Measurements from ENCODE around the gene ARHGAP8. TPM values are rescaled to one million over a fixed set of nuclear protein-coding genes. Genes with fewer than 3 reads are reported as not detected.

ARHGAP8 gene
- total and polyA plus RNA-seq, 10 of the 15 experiments (the other 5 are each of a cell fraction or from before 2014, with no cell fraction given), result 0.33 TPM; not detected in 9

- TF ChIP-seq SMARCA5 (IDR thresholded peaks at IDR 0.05) (no peak), HDGF (IDR thresholded peaks at IDR 0.05) (no peak), GABPA (IDR thresholded peaks at IDR 0.05; ENCODE audit: low read depth) (no peak), SMAD5 (IDR thresholded peaks at IDR 0.05; ENCODE audit: low read depth) (no peak), ZSCAN29 (IDR thresholded peaks at IDR 0.05) (no peak), TAF1 (IDR thresholded peaks at IDR 0.05; ENCODE audit: borderline replicate concordance, low read depth, low read length) (no peak), POLR2A (IDR thresholded peaks at IDR 0.05; ENCODE audit: low read depth, low read length) (no peak), NR2C1 (IDR thresholded peaks at IDR 0.05) (no peak), GATAD2B (conservative IDR thresholded peaks at IDR 0.05; ENCODE audit: low read depth) (no peak)
- TF ChIP-seq, protein P1, sequence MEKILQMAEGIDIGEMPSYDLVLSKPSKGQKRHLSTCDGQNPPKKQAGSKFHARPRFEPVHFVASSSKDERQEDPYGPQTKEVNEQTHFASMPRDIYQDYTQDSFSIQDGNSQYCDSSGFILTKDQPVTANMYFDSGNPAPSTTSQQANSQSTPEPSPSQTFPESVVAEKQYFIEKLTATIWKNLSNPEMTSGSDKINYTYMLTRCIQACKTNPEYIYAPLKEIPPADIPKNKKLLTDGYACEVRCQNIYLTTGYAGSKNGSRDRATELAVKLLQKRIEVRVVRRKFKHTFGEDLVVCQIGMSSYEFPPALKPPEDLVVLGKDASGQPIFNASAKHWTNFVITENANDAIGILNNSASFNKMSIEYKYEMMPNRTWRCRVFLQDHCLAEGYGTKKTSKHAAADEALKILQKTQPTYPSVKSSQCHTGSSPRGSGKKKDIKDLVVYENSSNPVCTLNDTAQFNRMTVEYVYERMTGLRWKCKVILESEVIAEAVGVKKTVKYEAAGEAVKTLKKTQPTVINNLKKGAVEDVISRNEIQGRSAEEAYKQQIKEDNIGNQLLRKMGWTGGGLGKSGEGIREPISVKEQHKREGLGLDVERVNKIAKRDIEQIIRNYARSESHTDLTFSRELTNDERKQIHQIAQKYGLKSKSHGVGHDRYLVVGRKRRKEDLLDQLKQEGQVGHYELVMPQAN (conservative IDR thresholded peaks at IDR 0.05), result no peak
These were observed 63.0 kb downstream of the ARHGAP8 start (continued) for GRCh38 chr22:44815099-44816070.

DNA sequence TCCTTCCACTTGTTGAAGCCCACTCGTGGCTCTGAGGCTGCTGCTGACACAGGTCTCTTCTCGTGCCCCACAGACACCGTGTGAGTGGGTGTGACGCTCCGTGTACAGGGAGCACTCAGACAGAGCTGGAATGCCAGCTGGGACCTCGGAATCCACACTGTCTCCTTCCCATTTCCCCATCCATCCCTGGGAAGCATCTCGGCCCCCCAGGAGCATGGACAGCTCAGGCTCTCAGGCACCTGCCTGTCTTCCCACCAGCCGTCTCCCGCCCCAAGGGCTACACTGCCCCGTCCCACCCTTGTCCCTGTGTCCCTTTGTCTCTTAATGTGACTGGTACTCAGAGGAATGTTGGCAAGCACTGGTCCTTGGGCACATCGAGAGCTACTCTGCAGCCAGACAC, 63.8 kb downstream of the ARHGAP8 start:
- Histone ChIP-seq H3K4me1 (ENCODE audit: control insufficient read depth, insufficient read depth, low read length) (no peaks in the 10 kb centered on the region), H3K36me3 (ENCODE audit: control insufficient read depth in 2 of 2, insufficient read depth in 2 of 2, low read length in 1 of 2) (no peaks in the 10 kb centered on the region), H3K4me2 (ENCODE audit: control insufficient read depth, insufficient read depth) (no peak overlapping the region), H3K9me3 (replicated peaks; ENCODE audit: control insufficient read depth, insufficient read depth, low read length) (no peaks in the 10 kb centered on the region), H4K20me1 (ENCODE audit: control insufficient read depth, insufficient read depth) (no peaks in the 10 kb centered on the region), H3K79me2 (ENCODE audit: control insufficient read depth, insufficient read depth, low read length) (no peaks in the 10 kb centered on the region), H3K4me3 (no peak overlapping the region), H3K27me3 (replicated peaks in 1 of 2; ENCODE audit: control insufficient read depth in 2 of 2, insufficient read depth in 2 of 2, low read length in 1 of 2) (no peaks in the 10 kb centered on the region), H2AFZ (ENCODE audit: control insufficient read depth, low read depth, low read length) (no peak overlapping the region), H3K27ac (ENCODE audit: control insufficient read depth, insufficient read depth) (no peak overlapping the region), H3K9ac (ENCODE audit: control insufficient read depth, insufficient read depth, low read length) (no peak overlapping the region)
- POLR2A ChIA-PET, result no interaction called here
- RAD21 ChIA-PET (ENCODE audit: unreplicated experiment), result no interaction called here
- ATAC-seq, result no peak
- SMC1A ChIA-PET (ENCODE audit: uncharacterized antibody, unreplicated experiment), result no interaction called here
- FAIRE-seq, result no peak
- in situ Hi-C loops (cut with MboI) (no loop called here), intact Hi-C loops (cut with micrococcal nuclease; ENCODE audit: unreplicated experiment) (no loop called here)
- CTCF ChIA-PET, result interaction anchor here (0.7 to 1.1 kb wide), 2 partner anchors 126 to 762 kb away, joined by 3 read pairs; no protein-coding TSS in a partner anchor
- BruUV-seq (replicated peaks), result no TSS peak
- no peak for DNase-seq (ENCODE audit: low read depth, low spot score)
- WGBS (ENCODE audit: insufficient coverage, insufficient replicate concordance, low lambda C conversion rate, missing lambda C conversion rate), result 37% methylated on average over 11 of the region's 11 CpGs
- no peak for TF ChIP-seq ZBED1 (IDR thresholded peaks at IDR 0.05; ENCODE audit: borderline replicate concordance)
- no peak for TF ChIP-seq SIN3A (IDR thresholded peaks at IDR 0.05; ENCODE audit: low read depth, low read length)
- TF ChIP-seq, protein P2, sequence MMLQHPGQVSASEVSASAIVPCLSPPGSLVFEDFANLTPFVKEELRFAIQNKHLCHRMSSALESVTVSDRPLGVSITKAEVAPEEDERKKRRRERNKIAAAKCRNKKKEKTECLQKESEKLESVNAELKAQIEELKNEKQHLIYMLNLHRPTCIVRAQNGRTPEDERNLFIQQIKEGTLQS (IDR thresholded peaks at IDR 0.05; ENCODE audit: borderline replicate concordance, extremely low read depth, low read depth, low read length), result no peak
- TF ChIP-seq, protein P3, sequence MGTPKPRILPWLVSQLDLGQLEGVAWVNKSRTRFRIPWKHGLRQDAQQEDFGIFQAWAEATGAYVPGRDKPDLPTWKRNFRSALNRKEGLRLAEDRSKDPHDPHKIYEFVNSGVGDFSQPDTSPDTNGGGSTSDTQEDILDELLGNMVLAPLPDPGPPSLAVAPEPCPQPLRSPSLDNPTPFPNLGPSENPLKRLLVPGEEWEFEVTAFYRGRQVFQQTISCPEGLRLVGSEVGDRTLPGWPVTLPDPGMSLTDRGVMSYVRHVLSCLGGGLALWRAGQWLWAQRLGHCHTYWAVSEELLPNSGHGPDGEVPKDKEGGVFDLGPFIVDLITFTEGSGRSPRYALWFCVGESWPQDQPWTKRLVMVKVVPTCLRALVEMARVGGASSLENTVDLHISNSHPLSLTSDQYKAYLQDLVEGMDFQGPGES (IDR thresholded peaks at IDR 0.05), result no peak
- no peak for TF ChIP-seq MYB (IDR thresholded peaks at IDR 0.05; ENCODE audit: borderline replicate concordance, low read depth, low read length)
- TF ChIP-seq PAX5 (IDR thresholded peaks at IDR 0.05; ENCODE audit: borderline replicate concordance, low read depth, low read length), result no peak
- TF ChIP-seq LARP7 (IDR thresholded peaks at IDR 0.05), result no peak
- TF ChIP-seq SIX5 (IDR thresholded peaks at IDR 0.05; ENCODE audit: low read depth, low read length, severe bottlenecking), result no peak
- TF ChIP-seq ASH2L (IDR thresholded peaks at IDR 0.05; ENCODE audit: borderline replicate concordance, low read depth), result no peak
- TF ChIP-seq BMI1 (IDR thresholded peaks at IDR 0.05; ENCODE audit: borderline replicate concordance), result no peak

Measured in GM12878 (cell line).